H1 (cell line): ENCODE results near the gene ALPL. TPM values are rescaled to one million over a fixed set of nuclear protein-coding genes. Genes with fewer than 3 reads are reported as not detected.

ENCODE experiments used
- CTCF ChIA-PET: fragments of 300-600 bp; sonication (Branson Sonifier 250); formaldehyde crosslinking; loops from one replicate; lab custom pipeline; 2021; ENCODE audit not compliant: partially characterized antibody; lab: Charles Lee
- POLR2A ChIA-PET: fragments of 300-600 bp; sonication (Branson Sonifier 250); formaldehyde crosslinking; loops from one replicate; lab custom pipeline; 2021; ENCODE audit warnings: inconsistent platforms; ENCODE audit not compliant: partially characterized antibody; lab: Charles Lee
- DNase-seq, 2 experiments: peaks; one replicate each; pipeline versions ENCODE4 v3.0.0 to v3.0.0-alpha.2; 2010 to 2022; ENCODE audit warnings: low spot score in 2 of 2, low read depth in 1 of 2, mixed read lengths in 1 of 2
- FAIRE-seq: peaks from 2 replicates; lab custom pipeline; 2011; peaks lifted over from hg19 to GRCh38; lab: Jason Lieb, UNC
- H2AFZ ChIP-seq: 2 replicates; pipeline ENCODE4 v1.8.1; 2012; ENCODE audit warnings: low read length, inconsistent platforms
- H2AK5ac ChIP-seq: 2 replicates; pipeline ENCODE4 v1.6.1; 2013; ENCODE audit warnings: low read depth, low read length
- H2BK120ac ChIP-seq: replicated peaks from 2 replicates; pipeline ENCODE3; 2013; ENCODE audit warnings: low read depth, low read length, inconsistent platforms
- H2BK12ac ChIP-seq: 2 replicates; pipeline ENCODE4 v1.6.1; 2013; ENCODE audit warnings: low read depth, low read length
- H2BK15ac ChIP-seq: 2 replicates; pipeline ENCODE4 v1.6.1; 2013; ENCODE audit warnings: low read length
- H2BK20ac ChIP-seq: 2 replicates; pipeline ENCODE4 v1.6.1; 2013; ENCODE audit warnings: low read length
- H2BK5ac ChIP-seq: 2 replicates; pipeline ENCODE4 v1.6.1; 2013; ENCODE audit warnings: low read depth, low read length
- H3K14ac ChIP-seq: 2 replicates; pipeline ENCODE4 v1.6.1; 2013; ENCODE audit warnings: inconsistent platforms; ENCODE audit not compliant: insufficient read length
- H3K18ac ChIP-seq: 2 replicates; pipeline ENCODE4 v1.6.1; 2013; ENCODE audit warnings: low read length; ENCODE audit errors: extremely low read depth
- H3K23ac ChIP-seq: 2 replicates; pipeline ENCODE4 v1.6.1; 2013; ENCODE audit warnings: inconsistent platforms; ENCODE audit not compliant: insufficient read length
- H3K23me2 ChIP-seq: 2 replicates; pipeline ENCODE4 v1.6.1; 2013; ENCODE audit warnings: low read depth, low read length
- H3K27ac ChIP-seq: 2 replicates; pipeline ENCODE4 v1.6.1; 2011; ENCODE audit warnings: low read depth, low read length, inconsistent platforms
- H3K27me3 ChIP-seq, 4 experiments: replicated peaks in 1 of 4; 1 replicate in 1 of 4; 2 replicates in 3 of 4; pipeline versions ENCODE4 v1.6.1 to v1.8.1; 2011 to 2013; ENCODE audit warnings: low read length in 3 of 4, mild to moderate bottlenecking in 3 of 4, inconsistent platforms in 2 of 4, mixed read lengths in 2 of 4, moderate library complexity in 1 of 4; ENCODE audit not compliant: control insufficient read depth in 3 of 4, insufficient read depth in 3 of 4; ENCODE audit errors: extremely low read depth in 1 of 4
- H3K36me3 ChIP-seq, 4 experiments: 2 replicates each; pipeline versions ENCODE4 v1.6.1 to v1.8.1; 2011 to 2013; ENCODE audit warnings: mild to moderate bottlenecking in 4 of 4, low read length in 3 of 4, moderate library complexity in 2 of 4, control low read depth in 1 of 4, inconsistent platforms in 1 of 4; ENCODE audit not compliant: insufficient read depth in 4 of 4, control insufficient read depth in 2 of 4
- H3K4ac ChIP-seq: replicated peaks from 2 replicates; pipeline ENCODE3; 2013; ENCODE audit warnings: low read length, low read depth, mixed read lengths, inconsistent platforms; ENCODE audit not compliant: insufficient read length
- H3K4me1 ChIP-seq, 4 experiments: replicated peaks in 1 of 4; 1 replicate in 1 of 4; 2 replicates in 3 of 4; pipeline versions ENCODE4 v1.6.1 to v1.8.1; 2011 to 2013; ENCODE audit warnings: low read length in 3 of 4, inconsistent platforms in 2 of 4, mixed read lengths in 1 of 4; ENCODE audit not compliant: insufficient read depth in 4 of 4, control insufficient read depth in 3 of 4
- H3K4me2 ChIP-seq, 2 experiments: 2 replicates each; pipeline versions ENCODE4 v1.6.1 to v1.8.1; 2011 to 2013; ENCODE audit warnings: low read depth in 2 of 2, low read length in 2 of 2, control low read depth in 1 of 2, inconsistent platforms in 1 of 2, mild to moderate bottlenecking in 1 of 2; ENCODE audit not compliant: insufficient read depth in 1 of 2
- H3K4me3 ChIP-seq, 4 experiments: fragments of 200-600, 300-600 bp in 1 of 4; sonication (generic), shearing (Covaris generic), sonication (Bioruptor Twin) in 1 of 4; 2 replicates each; pipeline versions ENCODE4 v1.5.1 to v1.8.1; 2011 to 2016; ENCODE audit warnings: low read length in 4 of 4, low read depth in 3 of 4, control low read depth in 2 of 4, inconsistent platforms in 2 of 4, mild to moderate bottlenecking in 2 of 4, mixed read lengths in 1 of 4, moderate library complexity in 1 of 4; ENCODE audit not compliant: insufficient read depth in 2 of 4; ENCODE audit errors: extremely low read depth in 1 of 4
- H3K56ac ChIP-seq: replicated peaks from 2 replicates; pipeline ENCODE3; 2013; ENCODE audit warnings: low read depth, mild to moderate bottlenecking, mixed read lengths, low read length, inconsistent platforms; ENCODE audit not compliant: insufficient read length
- H3K79me1 ChIP-seq: 2 replicates; pipeline ENCODE4 v1.6.1; 2013; ENCODE audit warnings: low read depth, low read length, control low read depth
- H3K79me2 ChIP-seq, 2 experiments: 2 replicates each; pipeline versions ENCODE4 v1.6.1 to v1.8.1; 2012 to 2013; ENCODE audit warnings: low read length in 2 of 2, mild to moderate bottlenecking in 2 of 2, inconsistent platforms in 1 of 2; ENCODE audit not compliant: insufficient read depth in 2 of 2, control insufficient read depth in 1 of 2
- H3K9ac ChIP-seq, 4 experiments: replicated peaks in 1 of 4; 1 replicate in 1 of 4; 2 replicates in 3 of 4; pipeline versions ENCODE4 v1.6.1 to v1.8.1; 2011 to 2013; ENCODE audit warnings: low read depth in 3 of 4, low read length in 3 of 4, control low read depth in 2 of 4, mild to moderate bottlenecking in 2 of 4, moderate library complexity in 2 of 4, inconsistent platforms in 1 of 4; ENCODE audit errors: extremely low read depth in 1 of 4
- H3K9me3 ChIP-seq, 2 experiments: 2 replicates each; pipeline versions ENCODE4 v1.6.1 to v1.8.1; 2012 to 2013; ENCODE audit warnings: mild to moderate bottlenecking in 2 of 2, moderate library complexity in 2 of 2, control low read depth in 1 of 2, inconsistent platforms in 1 of 2, low read depth in 1 of 2, low read length in 1 of 2, mixed read lengths in 1 of 2; ENCODE audit not compliant: insufficient read depth in 2 of 2
- H4K20me1 ChIP-seq, 2 experiments: replicated peaks in 1 of 2; 2 replicates each; pipeline versions ENCODE3 to v1.8.1; 2011 to 2013; ENCODE audit warnings: inconsistent platforms in 2 of 2, low read length in 2 of 2, mild to moderate bottlenecking in 1 of 2; ENCODE audit not compliant: insufficient read depth in 2 of 2, control insufficient read depth in 1 of 2
- H4K5ac ChIP-seq: 2 replicates; pipeline ENCODE4 v1.6.1; 2013; ENCODE audit warnings: low read length, low read depth, mixed read lengths, inconsistent platforms; ENCODE audit not compliant: insufficient read length
- H4K8ac ChIP-seq: 2 replicates; pipeline ENCODE4 v1.8.0; 2013; ENCODE audit warnings: mild to moderate bottlenecking, moderate library complexity, low read length, inconsistent platforms; ENCODE audit not compliant: insufficient read depth; ENCODE audit errors: extremely low read depth
- H4K91ac ChIP-seq: replicated peaks from 2 replicates; pipeline ENCODE3; 2013; ENCODE audit warnings: low read length, mixed read lengths, inconsistent platforms; ENCODE audit not compliant: insufficient read length
- CBX8 ChIP-seq: fragments of 300-800, 300-1000 bp; sonication (generic); IDR thresholded peaks from 2 replicates; pipeline ENCODE4 v1.7.1; 2016; ENCODE audit warnings: low read depth, low read length, borderline replicate concordance
- POLR2A ChIP-seq, 2 experiments: IDR thresholded peaks; 1 replicate in 1 of 2; 2 replicates in 1 of 2; pipeline ENCODE4 v1.6.1; 2011; ENCODE audit warnings: low read depth in 2 of 2, low read length in 2 of 2, mild to moderate bottlenecking in 2 of 2; ENCODE audit errors: control extremely low read depth in 1 of 2
- WGBS, 2 experiments: shearing (Covaris generic) in 1 of 2; methylation state at CpG; one replicate each; pipeline versions ENCODE4 v1.1.6 to v1.1.7; 2013 to 2015; ENCODE audit warnings: low lambda C conversion rate in 2 of 2, mixed read lengths in 2 of 2, inconsistent platforms in 1 of 2, low coverage in 1 of 2, missing lambda C conversion rate in 1 of 2; ENCODE audit not compliant: insufficient replicate concordance in 2 of 2, insufficient coverage in 1 of 2, insufficient read length in 1 of 2; ENCODE audit errors: extremely low coverage in 1 of 2, missing lambda C conversion rate in 1 of 2; 5-methylcytosine and 5-hydroxymethylcytosine counted together
- polyA plus RNA-seq, 7 experiments: library from polyadenylated mRNA; depleted of rRNA in 3 of 7; stranded (reverse) in 5 of 7; unstranded in 2 of 7; fragments of >200 nt in 5 of 7; fragments of 200-250 nt in 2 of 7; gene quantifications; 1 replicate in 5 of 7; 2 replicates in 1 of 7; 4 replicates in 1 of 7; pipeline versions ENCODE4 v1.2.1 to v1.2.3, GENCODE V29; 2011 to 2013; ENCODE audit warnings: missing spikeins in 2 of 7, mixed read lengths in 2 of 7
- total RNA-seq: library from RNA; stranded (reverse); fragmentation: NEBNext Ultra II Directional; extraction: Animal tissue kit (Norgen Biotek cat#: 25700); gene quantifications from 2 replicates; pipeline ENCODE4 v1.2.1, GENCODE V29; 2021

ALPL gene
- total and polyA plus RNA-seq, 2 of the 8 experiments (the other 6 are each of a cell fraction or from before 2014, with no cell fraction given), result 175 to 362 TPM

GRCh38 chr1:21496063-21496462 lies 13.2 kb upstream of the ALPL start:
- CTCF ChIA-PET, result interaction anchor here (0.6 to 6.6 kb wide), 13 partner anchors 9 to 279 kb away, joined by 3 to 47 read pairs (median 4); partner anchors contain the start of gene ALPL
- Histone ChIP-seq H3K9ac (no peak overlapping the region), H2BK15ac (no peak overlapping the region), H4K91ac (no peak overlapping the region), H3K36me3 (no peaks in the 10 kb centered on the region), H4K8ac (no peak overlapping the region), H2BK12ac (no peak overlapping the region), H3K9me3 (peaks cover 2 to 4% of the 10 kb centered on the region in 2 experiments; a peak in 1 of 4 replicates), H3K23me2 (no peaks in the 10 kb centered on the region), H3K4me3 (no peak overlapping the region), H3K4me2 (no peak overlapping the region), H3K23ac (no peak overlapping the region), H3K56ac (no peak overlapping the region), H3K27ac (no peak overlapping the region), H3K79me2 (no peaks in the 10 kb centered on the region), H3K27me3 (no peaks in the 10 kb centered on the region; a peak in 1 of 7 replicates), H3K79me1 (no peaks in the 10 kb centered on the region), H2AFZ (no peak overlapping the region), H4K20me1 (no peaks in the 10 kb centered on the region), H4K5ac (no peak overlapping the region), H3K14ac (no peak overlapping the region), H3K4ac (no peak overlapping the region), H2AK5ac (no peak overlapping the region), H3K4me1 (peaks cover 4 to 10% (median 8%) of the 10 kb centered on the region in 4 experiments; a peak in 6 of 7 replicates), H2BK20ac (no peak overlapping the region), H2BK120ac (no peak overlapping the region), H2BK5ac (no peak overlapping the region), H3K18ac (no peak overlapping the region)
- DNase-seq (no peak), FAIRE-seq (no peak)
- TF ChIP-seq POLR2A (IDR thresholded peaks at IDR 0.05; ENCODE audit: control extremely low read depth in 1 of 2, low read depth in 2 of 2, low read length in 2 of 2), result no peak
- no peak for TF ChIP-seq CBX8
- 100% methylated on average over 1 of the region's 1 CpG; no CpG with 5 or more reads in 1 of the 2 experiments for WGBS, 2 experiments
- POLR2A ChIA-PET, result interaction anchor here (0.7 to 1.2 kb wide), 4 partner anchors 28 to 44 kb away, joined by 3 read pairs; no protein-coding TSS in a partner anchor
